ENCODE data around the gene PTPN20.
"Not testable (repeated sequence)": the region's sequence is repeated elsewhere in the genome, so short reads cannot be mapped to it uniquely, and the experiment has no call there.

PTPN20 gene

DNA sequence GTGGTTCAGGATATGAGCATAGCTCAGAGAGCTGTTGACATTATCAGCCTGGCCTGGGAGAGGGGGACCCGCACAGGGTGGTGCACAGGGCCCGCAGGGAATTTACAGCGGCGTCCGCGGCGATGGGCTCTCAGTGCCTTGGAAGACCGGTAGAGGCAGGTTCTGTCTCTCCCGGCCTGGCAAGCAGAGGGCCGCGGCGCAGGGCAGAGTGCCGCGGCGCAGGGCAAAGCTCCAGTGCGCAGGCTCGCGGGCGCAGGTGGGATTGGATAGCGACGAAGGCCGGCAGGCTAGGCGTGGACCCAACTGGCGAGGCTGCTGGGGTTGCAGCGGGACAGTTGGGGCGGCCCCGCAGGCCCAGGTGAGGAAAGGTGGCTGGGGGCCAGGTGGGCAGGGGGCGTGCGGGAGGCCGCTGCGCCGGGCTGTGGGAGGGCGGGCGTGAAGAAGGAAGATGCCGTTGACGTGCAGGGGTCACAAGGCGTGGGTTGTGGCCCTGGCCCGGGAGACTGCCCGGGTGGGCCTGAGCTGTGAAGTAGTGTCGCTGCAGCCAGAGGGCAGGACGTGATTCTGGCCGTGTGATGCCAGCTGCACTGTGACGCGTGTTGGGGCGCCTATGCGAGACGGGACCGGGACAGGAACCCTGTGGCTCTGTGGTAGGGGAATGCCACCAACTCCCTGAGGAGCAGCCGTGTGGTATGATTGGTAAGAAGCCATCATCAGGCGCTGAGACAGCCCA is at the start of gene PTPN20:
PTPN20 (plus strand) TSS at position 285 of the 733 bp plus-strand sequence. CDS start 21,072 bp downstream, outside the sequence.
- not testable (repeated sequence) for DNase-seq (ENCODE audit: low read depth in 2 of 2)

- not testable (repeated sequence) for DNase-seq (ENCODE audit: low read depth in 2 of 2)
Measured at GRCh38 chr10:46869716-46870115, 41.5 kb upstream of the PTPN20 start.

DNA sequence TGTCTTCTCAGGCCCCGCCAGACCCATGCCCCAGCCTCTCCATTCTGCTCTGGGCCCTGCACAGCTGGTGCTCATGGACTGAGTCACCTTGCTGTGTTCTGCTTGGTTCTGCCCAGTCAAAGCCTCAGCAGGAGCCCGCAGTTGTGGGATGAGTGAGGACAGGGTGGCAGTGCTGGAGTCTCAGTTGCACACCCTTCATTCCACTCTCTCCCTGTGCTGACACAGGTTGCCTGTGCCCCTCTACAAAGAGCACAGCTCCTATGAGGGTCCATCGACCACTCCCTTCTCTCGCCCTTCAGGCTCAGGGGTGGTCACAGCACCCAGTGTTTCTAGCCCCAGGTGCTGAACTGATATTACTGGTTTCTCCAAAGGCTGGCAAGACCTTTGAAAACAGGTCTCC is 39.6 kb upstream of the PTPN20 start:
- DNase-seq (ENCODE audit: low read depth in 2 of 2) = not testable (repeated sequence)

DNA sequence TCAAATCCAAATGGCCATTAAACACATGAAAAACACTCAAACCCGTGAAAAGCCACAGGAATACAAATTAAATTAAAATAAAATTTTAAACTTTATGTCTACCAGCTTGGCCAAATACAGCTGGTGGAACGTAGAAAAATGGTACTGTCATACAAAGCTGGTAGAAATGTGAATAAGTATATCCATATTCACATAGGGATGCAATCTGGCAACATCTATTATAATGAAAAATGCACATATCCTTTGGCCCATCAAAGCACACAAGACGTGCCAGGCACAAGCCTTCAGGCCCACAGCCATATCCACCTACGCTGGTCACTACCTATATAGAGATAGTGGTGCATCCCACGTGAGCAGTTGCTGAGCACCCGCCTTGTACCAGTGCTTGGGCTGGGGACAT is 35.9 kb upstream of the PTPN20 start:
- DNase-seq (ENCODE audit: low read depth in 2 of 2) = not testable (repeated sequence)

DNA sequence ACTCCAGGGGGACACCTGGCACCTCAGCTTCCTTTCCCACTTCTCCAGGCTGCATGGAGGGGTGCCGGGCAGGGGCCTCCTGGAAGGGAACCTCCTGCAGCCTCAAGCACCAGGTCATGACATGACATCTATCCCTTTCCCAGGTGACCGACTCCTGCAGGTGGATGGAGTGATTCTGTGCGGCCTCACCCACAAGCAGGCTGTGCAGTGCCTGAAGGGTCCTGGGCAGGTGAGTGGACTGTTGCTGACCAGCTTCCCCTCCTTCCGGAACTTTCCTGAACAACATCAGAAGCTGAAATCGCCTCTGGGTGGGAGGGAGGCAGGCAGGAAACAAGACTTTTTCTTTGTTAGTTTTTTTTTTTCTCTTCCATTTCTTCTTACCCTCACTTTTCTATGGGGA is 34.5 kb upstream of the PTPN20 start:
- DNase-seq (ENCODE audit: low read depth in 2 of 2) = not testable (repeated sequence)

GRCh38 chr10:46878761-46879160 is 32.5 kb upstream of the PTPN20 start:
- DNase-seq (ENCODE audit: low read depth in 2 of 2) = not testable (repeated sequence)

GRCh38 chr10:46890813-46891611 is 20.2 kb upstream of the PTPN20 start:
- not testable (repeated sequence) for DNase-seq (ENCODE audit: low read depth in 2 of 2)

DNA sequence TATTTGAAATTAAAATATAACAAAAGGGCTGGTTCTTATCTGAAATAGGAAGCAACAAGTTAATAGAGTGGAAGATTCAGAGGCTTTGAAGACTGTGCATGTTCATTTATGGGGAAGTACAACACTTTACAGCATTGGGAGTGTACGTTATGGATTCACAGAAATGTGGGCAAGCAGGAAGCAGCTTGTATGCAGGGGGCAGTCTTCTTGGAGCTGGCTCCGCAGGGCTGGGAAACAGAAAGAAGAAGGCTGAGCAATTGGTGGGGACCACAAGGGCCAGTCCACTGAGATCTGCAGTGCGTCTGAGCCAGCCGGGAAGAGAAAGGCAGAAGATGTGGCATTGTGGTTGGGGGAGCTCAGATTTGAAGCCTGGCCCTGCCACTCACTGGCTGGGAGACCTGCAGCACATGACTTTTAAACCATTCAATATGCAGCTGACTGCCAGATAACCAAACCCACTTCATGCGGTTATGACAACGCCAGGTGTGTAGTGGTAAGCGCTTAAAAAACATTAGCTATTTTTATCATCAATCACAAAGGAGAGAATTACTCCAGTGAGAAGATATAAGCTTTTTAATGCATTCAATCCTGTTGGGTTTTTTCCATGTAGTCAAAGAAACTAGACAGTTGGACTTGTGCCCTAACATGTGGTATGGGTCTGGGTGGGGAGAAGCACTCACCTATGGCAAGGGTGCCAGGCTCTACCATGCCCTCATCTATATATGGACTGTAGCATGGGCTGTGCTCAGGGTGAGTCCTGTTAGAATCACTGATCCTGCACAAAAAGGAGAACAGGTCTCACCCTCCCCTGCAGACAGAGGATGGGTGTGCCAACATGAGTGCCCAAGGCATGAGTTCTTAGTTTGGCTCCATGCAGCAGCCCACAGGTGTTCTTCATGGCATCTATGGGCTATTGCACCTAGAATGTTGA is 14.2 kb upstream of the PTPN20 start:
- DNase-seq (ENCODE audit: low read depth in 2 of 2) = not testable (repeated sequence)

DNA sequence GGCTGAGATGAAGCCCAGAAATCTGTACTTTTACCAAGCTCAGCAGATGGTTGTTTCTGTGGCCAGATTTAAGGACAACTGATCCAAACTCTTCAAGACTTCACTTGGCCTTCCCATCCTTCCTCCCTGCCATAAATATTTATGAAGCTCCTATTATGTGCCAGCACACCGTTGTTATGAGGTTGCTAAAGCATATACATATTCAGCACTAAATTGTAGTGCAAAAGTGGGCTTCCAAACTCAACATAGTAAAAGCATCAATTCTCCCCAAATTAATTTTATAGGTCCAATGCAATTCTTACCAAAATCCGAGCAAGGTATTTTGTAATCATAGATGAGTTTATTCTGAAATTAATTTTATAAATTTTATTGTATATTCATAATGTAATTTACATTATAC is 10.0 kb upstream of the PTPN20 start:
- not testable (repeated sequence) for DNase-seq (ENCODE audit: low read depth in 2 of 2)

- not testable (repeated sequence) for DNase-seq (ENCODE audit: low read depth in 2 of 2)
Measured at GRCh38 chr10:46903874-46904273, 7.4 kb upstream of the PTPN20 start.

DNA sequence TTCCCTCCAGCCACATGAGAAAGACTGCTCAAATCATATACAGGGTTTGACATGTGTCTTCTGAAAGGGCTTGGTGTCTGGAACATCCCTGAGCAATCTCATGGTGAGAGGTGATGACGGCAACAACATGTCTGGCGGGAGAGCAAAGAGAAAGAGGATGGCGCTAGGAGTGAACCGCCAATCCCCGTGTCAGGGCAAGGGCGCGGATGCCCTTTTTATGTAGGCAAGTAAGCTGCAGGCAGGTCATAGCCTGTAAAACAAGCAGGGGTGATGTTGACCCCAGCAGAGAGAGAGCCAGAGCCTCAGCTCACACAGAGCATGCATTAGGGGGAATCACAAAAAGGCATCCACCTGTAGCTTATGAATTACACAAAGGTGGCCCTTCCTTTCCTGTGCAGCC is 4.9 kb upstream of the PTPN20 start:
- not testable (repeated sequence) for DNase-seq (ENCODE audit: low read depth in 2 of 2)

DNA sequence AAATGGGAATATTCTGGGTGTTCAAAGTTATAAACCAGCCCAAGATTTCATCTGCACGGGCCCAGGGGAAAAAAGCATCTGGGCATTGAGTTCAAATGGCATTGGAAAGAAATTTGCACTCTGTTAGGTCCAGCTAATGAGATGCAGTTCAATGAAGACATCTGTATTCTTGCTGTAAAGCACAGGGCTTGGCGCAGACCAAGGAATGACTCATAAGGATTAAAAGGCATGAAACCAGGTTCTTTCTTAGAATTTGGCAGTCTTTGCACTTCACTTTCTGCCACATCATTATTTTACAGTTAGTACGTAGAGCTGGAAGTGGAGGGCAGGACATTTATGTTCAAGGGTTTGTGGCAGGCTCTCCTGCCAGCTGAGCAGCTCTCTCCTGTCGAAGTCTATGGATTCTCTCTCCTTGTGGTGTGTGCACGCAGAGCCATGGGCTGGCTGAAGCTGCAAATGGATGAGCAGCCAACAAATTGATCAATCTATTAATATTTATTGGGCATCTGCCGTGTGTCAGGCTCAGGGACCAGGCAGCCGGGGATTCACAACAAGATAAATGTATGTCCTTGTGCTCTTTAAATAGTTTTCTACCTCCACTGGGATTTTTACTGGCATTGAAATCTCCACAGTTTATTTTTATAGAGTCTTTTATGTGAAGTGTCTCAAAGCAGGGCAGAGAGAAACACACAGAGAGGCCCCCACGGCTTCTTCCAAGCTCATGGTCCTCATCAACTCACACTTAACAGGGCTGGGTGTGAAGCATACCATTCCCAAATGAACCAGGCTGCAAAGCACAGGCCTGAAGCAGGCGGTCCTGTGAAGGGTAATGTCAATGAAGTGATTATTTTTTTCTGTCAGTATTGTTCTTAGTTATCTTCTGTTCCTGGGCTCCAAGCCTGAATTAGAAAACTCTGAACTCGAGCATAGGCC is 3.8 kb upstream of the PTPN20 start:
- not testable (repeated sequence) for DNase-seq (ENCODE audit: low read depth in 2 of 2)

DNA sequence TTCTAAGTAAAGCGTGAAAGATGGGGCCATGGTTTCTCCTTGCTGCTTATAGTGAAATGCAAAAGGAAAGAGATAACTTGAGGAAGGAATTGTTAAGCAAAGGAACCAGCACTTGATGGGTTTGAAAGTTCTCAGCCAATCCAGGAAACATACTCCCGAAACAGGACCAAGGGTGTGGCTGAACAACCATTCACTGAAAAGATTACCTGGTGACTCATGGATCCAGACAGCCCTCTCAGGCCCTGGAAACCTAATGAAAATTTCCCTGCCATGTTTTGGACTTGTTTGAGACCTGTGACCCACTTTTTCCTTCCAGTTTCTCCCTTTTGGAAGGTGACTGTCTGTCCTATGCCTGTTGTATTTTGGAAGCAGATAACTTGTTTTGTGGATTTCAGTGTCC is 11.3 kb downstream of the PTPN20 start:
- DNase-seq (ENCODE audit: low read depth in 2 of 2) = not testable (repeated sequence)

DNA sequence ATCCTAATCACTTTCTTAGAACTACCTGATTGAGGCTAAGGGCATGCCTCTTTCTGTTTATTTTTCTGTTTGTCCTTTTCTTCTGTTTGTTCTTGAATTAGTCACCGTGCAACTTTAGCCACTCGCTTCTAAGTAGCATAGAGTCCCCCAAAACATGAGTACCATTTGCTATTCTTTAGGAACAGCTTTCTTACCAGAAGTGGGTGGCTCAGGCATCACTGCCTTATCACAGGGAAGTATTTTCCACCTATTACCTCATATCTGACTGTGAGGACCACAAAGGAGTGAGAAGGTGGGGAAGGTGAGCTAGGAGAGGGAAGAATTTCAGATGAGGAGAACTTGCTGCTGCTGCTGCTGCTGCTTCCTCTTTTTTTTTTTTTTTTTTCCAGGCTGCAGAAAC is 13.9 kb downstream of the PTPN20 start:
- DNase-seq (ENCODE audit: low read depth in 2 of 2) = not testable (repeated sequence)

DNA sequence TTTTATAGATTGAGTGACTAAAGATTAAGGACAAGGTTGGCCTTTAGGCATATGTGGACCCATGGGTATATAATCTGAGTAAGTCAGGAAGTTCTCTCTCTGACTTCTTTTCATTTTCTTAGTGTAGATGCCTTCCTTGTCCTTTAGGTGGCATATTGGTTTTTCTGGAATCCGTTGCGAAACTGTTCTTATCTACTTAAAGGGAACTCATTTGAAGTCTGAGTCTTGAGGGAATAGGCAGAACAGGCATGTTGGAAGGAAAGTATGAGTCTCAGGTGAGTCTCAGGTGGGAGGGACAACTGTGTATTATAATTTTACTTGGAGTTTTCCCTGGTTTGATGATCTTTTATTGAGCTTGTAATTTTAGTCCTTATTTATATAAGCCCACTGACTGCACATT is 14.6 kb downstream of the PTPN20 start:
- DNase-seq (ENCODE audit: low read depth in 2 of 2) = not testable (repeated sequence)

- not testable (repeated sequence) for DNase-seq (ENCODE audit: low read depth in 2 of 2)
Measured at GRCh38 chr10:46928810-46929209, 17.6 kb downstream of the PTPN20 start.

GRCh38 chr10:46932383-46932782 is 21.2 kb downstream of the PTPN20 start:
- not testable (repeated sequence) for DNase-seq (ENCODE audit: low read depth in 2 of 2)

- not testable (repeated sequence) for DNase-seq (ENCODE audit: low read depth in 2 of 2)
Measured at GRCh38 chr10:46941091-46941490, 29.9 kb downstream of the PTPN20 start.

GRCh38 chr10:46948687-46949518 is 37.7 kb downstream of the PTPN20 start:
- DNase-seq (ENCODE audit: low read depth in 2 of 2) = not testable (repeated sequence)

- not testable (repeated sequence) for DNase-seq (ENCODE audit: low read depth in 2 of 2)
Measured at GRCh38 chr10:46952540-46952939, 41.3 kb downstream of the PTPN20 start.

All from fibroblast of skin of left biceps (primary cell).